K562 (cell line): Measurements from ENCODE around the gene PCCA. TPM values are rescaled to one million over a fixed set of nuclear protein-coding genes. Genes with fewer than 3 reads are reported as not detected.

Experiments used
- ATF7 ChIP-seq: fragments of 450-650 bp; IDR thresholded peaks from 2 replicates; pipeline ENCODE4 v1.7.1; 2014; ENCODE audit warnings: mild to moderate bottlenecking, moderate library complexity
- CEBPG ChIP-seq, 3 experiments: fragments of 200-800 bp in 1 of 3; sonication (Bioruptor generic) in 1 of 3; sonication (generic) in 1 of 3; formaldehyde crosslinking in 1 of 3; IDR thresholded peaks in 2 of 3; conservative IDR thresholded peaks in 1 of 3; 2 replicates each; pipeline versions ENCODE4 v1.6.1 to v1.8.0; 2016 to 2022; ENCODE audit warnings: missing compliant biosample characterization in 2 of 3, missing genetic modification characterization in 2 of 3, mild to moderate bottlenecking in 1 of 3, missing genetic modification reagents in 1 of 3
- ETS1 ChIP-seq: conservative IDR thresholded peaks from 2 replicates; pipeline ENCODE4 v1.6.1; 2011; ENCODE audit warnings: low read depth, mild to moderate bottlenecking, low read length; ENCODE audit not compliant: control insufficient read depth
- GTF2E2 ChIP-seq: fragments of 200-800 bp; sonication (Bioruptor generic); IDR thresholded peaks from 2 replicates; pipeline ENCODE4 v1.6.1; 2016; ENCODE audit warnings: missing genetic modification characterization, missing compliant biosample characterization
- HCFC1 ChIP-seq: IDR thresholded peaks from 2 replicates; pipeline ENCODE4 v1.6.1; 2012; ENCODE audit warnings: low read depth, low read length, improper control_type of control experiment
- KDM1A ChIP-seq, 2 experiments: fragments of 450-650 bp; IDR thresholded peaks; 2 replicates each; pipeline ENCODE4 v1.6.1; 2016; ENCODE audit warnings: mild to moderate bottlenecking in 2 of 2
- KDM4B ChIP-seq, 2 experiments: fragments of 450-650 bp in 1 of 2; sonication (generic) in 1 of 2; IDR thresholded peaks; 2 replicates each; pipeline ENCODE4 v1.6.1; 2016 to 2017; ENCODE audit warnings: borderline replicate concordance in 2 of 2, antibody characterized with exemption in 1 of 2, low read depth in 1 of 2, mild to moderate bottlenecking in 1 of 2
- MYC ChIP-seq, 2 experiments: fragments of 250-450 bp in 1 of 2; sonication (Bioruptor Pico) in 1 of 2; IDR thresholded peaks; 2 replicates each; pipeline versions ENCODE4 v1.5.1 to v1.6.1; 2012 to 2021; ENCODE audit warnings: low read depth in 2 of 2, borderline replicate concordance in 1 of 2, improper control_type of control experiment in 1 of 2, low read length in 1 of 2, mild to moderate bottlenecking in 1 of 2, moderate library complexity in 1 of 2
- NR2C1 ChIP-seq, 2 experiments: fragments of 450-650 bp; IDR thresholded peaks; 2 replicates each; pipeline ENCODE4 v1.6.1; 2017; ENCODE audit warnings: mild to moderate bottlenecking in 2 of 2, antibody characterized with exemption in 1 of 2, inconsistent platforms in 1 of 2, missing compliant biosample characterization in 1 of 2, missing genetic modification characterization in 1 of 2
- RCOR1 ChIP-seq, 2 experiments: IDR thresholded peaks; 2 replicates each; pipeline ENCODE4 v1.6.1; 2012; ENCODE audit warnings: low read depth in 2 of 2, low read length in 2 of 2, borderline replicate concordance in 1 of 2, improper control_type of control experiment in 1 of 2
- SOX6 ChIP-seq: fragments of 450-650 bp; IDR thresholded peaks from 2 replicates; pipeline ENCODE4 v1.6.1; 2014; ENCODE audit warnings: mild to moderate bottlenecking
- TAF1 ChIP-seq: IDR thresholded peaks from 2 replicates; pipeline ENCODE4 v1.6.1; 2011; ENCODE audit warnings: mild to moderate bottlenecking, low read length, moderate library complexity; ENCODE audit not compliant: insufficient read depth, control insufficient read depth, severe bottlenecking; ENCODE audit errors: extremely low read depth
- TBP ChIP-seq: optimal IDR thresholded peaks from 2 replicates; pipeline ENCODE3; 2011; ENCODE audit warnings: low read depth, low read length, improper control_type of control experiment
- ZFP91 ChIP-seq: sonication (generic); formaldehyde crosslinking; IDR thresholded peaks from 2 replicates; pipeline ENCODE4 v1.8.0; 2022; ENCODE audit warnings: mild to moderate bottlenecking, missing genetic modification reagents
- ZNF133 ChIP-seq: fragments of 250-450 bp; sonication (Bioruptor Pico); IDR thresholded peaks from 2 replicates; pipeline ENCODE4 v1.4.0; 2020; ENCODE audit warnings: mild to moderate bottlenecking
- ZNF3 ChIP-seq: fragments of 250-450 bp; sonication (Bioruptor Pico); IDR thresholded peaks from 2 replicates; pipeline ENCODE4 v1.5.0; 2021; ENCODE audit warnings: mild to moderate bottlenecking, moderate library complexity
- ZNF436 ChIP-seq: fragments of 250-450, 450-650 bp; sonication (Bioruptor Pico); formaldehyde crosslinking; IDR thresholded peaks from 2 replicates; pipeline ENCODE4 v1.7.0; 2020; ENCODE audit warnings: mild to moderate bottlenecking
- ZNF707 ChIP-seq: fragments of 250-450 bp; sonication (Bioruptor Pico); conservative IDR thresholded peaks from 2 replicates; pipeline ENCODE4 v1.8.0; 2022; ENCODE audit warnings: inconsistent platforms, mild to moderate bottlenecking, moderate library complexity
- polyA plus RNA-seq, 8 experiments: library from polyadenylated mRNA; depleted of rRNA in 4 of 8; stranded (reverse) in 5 of 8; unstranded in 3 of 8; fragments of >200 nt; fragmentation: Nextera tagmentation in 2 of 8; fragmentation: Illumina TruSeq in 1 of 8; extraction: Ambion mirVana in 2 of 8; extraction: Trizol in 1 of 8; gene quantifications; 2 replicates each; pipeline versions ENCODE4 v1.2.1 to v1.2.3, GENCODE V29; 2011 to 2014; ENCODE audit warnings: inconsistent platforms in 1 of 8, missing spikeins in 1 of 8
- total RNA-seq, 7 experiments: library from RNA; depleted of rRNA in 6 of 7; stranded (reverse); fragments of >200 nt in 6 of 7; fragmentation: Illumina TruSeq in 2 of 7; extraction: Trizol in 2 of 7; gene quantifications; 2 replicates each; pipeline versions ENCODE4 v1.2.1 to v1.2.3, GENCODE V29; 2011 to 2021; ENCODE audit warnings: low replicate concordance in 1 of 7

PCCA gene
- total and polyA plus RNA-seq, 9 of the 15 experiments (the other 6 are each of a cell fraction or from before 2014, with no cell fraction given), result 5.2 to 14.1 (median 9.7) TPM

- TF ChIP-seq HCFC1, result no peak
- peak; percentile 51 for TF ChIP-seq TBP
- TF ChIP-seq SOX6, result 0 out of 2 replicates have a peak, but pooled peaks have one; percentile 18
- TF ChIP-seq ATF7, result peak; percentile 91
- no peak for TF ChIP-seq ZNF133
- TF ChIP-seq MYC (IDR thresholded peaks at IDR 0.05; ENCODE audit: low read depth, low read length), result no peak
- no peak for TF ChIP-seq MYC (CRISPR knock-in tag; IDR thresholded peaks at IDR 0.05; ENCODE audit: borderline replicate concordance, low read depth)
- peak; percentile 50 for TF ChIP-seq TAF1
- no peak for TF ChIP-seq CEBPG (CRISPR knock-in tag; IDR thresholded peaks at IDR 0.05)
- TF ChIP-seq CEBPG (tag; conservative IDR thresholded peaks at IDR 0.05 in 1 of 2, IDR thresholded peaks at IDR 0.05 in 1 of 2), result peak; percentile 88 to 91
- TF ChIP-seq ETS1, result no peak
- TF ChIP-seq NR2C1 (IDR thresholded peaks at IDR 0.05), result peak; percentile 21; the same call in 1 of the 2 replicates
- TF ChIP-seq NR2C1 (tag; IDR thresholded peaks at IDR 0.05), result peak; percentile 74; the same call in 1 of the 2 replicates
- TF ChIP-seq ZNF707 (CRISPR knock-in tag), result no peak
- peak; percentile 57; the same call in 1 of the 2 replicates for TF ChIP-seq GTF2E2 (tag)
- TF ChIP-seq ZNF436 (CRISPR knock-in tag), result no peak
- TF ChIP-seq ZNF3 (CRISPR knock-in tag), result no peak
- TF ChIP-seq KDM1A (IDR thresholded peaks at IDR 0.05), result peak in 1 of 2 experiments; percentile 14; a peak in 1 of 4 replicates
- no peak for TF ChIP-seq KDM4B (IDR thresholded peaks at IDR 0.05; ENCODE audit: borderline replicate concordance in 2 of 2, low read depth in 1 of 2)
- no peak for TF ChIP-seq ZFP91 (CRISPR knock-in tag)
- peak in 1 of 2 experiments; percentile 40; a peak in 1 of 4 replicates for TF ChIP-seq RCOR1 (IDR thresholded peaks at IDR 0.05; ENCODE audit: borderline replicate concordance in 1 of 2, low read depth in 2 of 2, low read length in 2 of 2)
Measured at GRCh38 chr13:100392709-100393630, 304.1 kb downstream of the PCCA start (continued).
